Mucosa of descending colon (tissue), 3 donors: Measurements from ENCODE around the gene EFCAB12. TPM values are rescaled to one million over a fixed set of nuclear protein-coding genes. Genes with fewer than 3 reads are reported as not detected.

Source experiments
- ATAC-seq: fragments of 200-7000 bp; cut with Tn5 transposase; one replicate; pipeline ENCODE4 v1.9.1; 2020; ENCODE audit warnings: mild to moderate bottlenecking, moderate library complexity
- DNase-seq, 3 donors: peaks; one replicate each; pipeline ENCODE4 v3.0.0-alpha.2; 2020
- H3K36me3 ChIP-seq: fragments of 200-600 bp; one replicate; pipeline ENCODE4 v1.8.0; 2021; ENCODE audit warnings: low read depth, mild to moderate bottlenecking
- H3K4me1 ChIP-seq: fragments of 200-600 bp; one replicate; pipeline ENCODE4 v1.8.0; 2021; ENCODE audit warnings: low read depth, mild to moderate bottlenecking
- H3K4me3 ChIP-seq: fragments of 200-600 bp; one replicate; pipeline ENCODE4 v1.8.0; 2021; ENCODE audit warnings: mild to moderate bottlenecking
- H3K9me3 ChIP-seq: fragments of 200-600 bp; one replicate; pipeline ENCODE4 v1.8.0; 2021; ENCODE audit warnings: mild to moderate bottlenecking
- CTCF ChIP-seq: fragments of 200-600 bp; IDR thresholded peaks from one replicate; pipeline ENCODE4 v1.8.0; 2022; ENCODE audit warnings: antibody characterized with exemption, mild to moderate bottlenecking
- intact Hi-C, 2 donors: fragments of 100-400 bp; cut with DNase I in 1 of 2; cut with micrococcal nuclease in 1 of 2; formaldehyde crosslinking; loops; one replicate each; pipeline versions ENCODE4 v1.11.0 to v1.11.1; 2022; cut with DNase I, micrococcal nuclease
- total RNA-seq, 3 donors: library from RNA; stranded (reverse); fragmentation: NEBNext Ultra II Directional in 2 of 3; extraction: Animal tissue kit (Norgen Biotek cat#: 25700) in 2 of 3; gene quantifications; one replicate each; pipeline versions ENCODE4 v1.2.1 to v1.2.4, GENCODE V29; 2021 to 2023
- donor health status: DM: no; HTN: no; CAD: no; lungs with moderate emphysema.
- donor health status: DM: no; HTN: no; CAD: no.
- donor health status: DM: no; HTN: yes; CAD: no.

The EFCAB12 gene
- total RNA-seq, 3 donors from 2014 or later = 0.38 to 0.69 (median 0.58) TPM

- DNase-seq (no peak), ATAC-seq (no peak)
- peaks cover 9% of the 10 kb centered on the region for H3K4me1 ChIP-seq
- peaks cover 8% of the 10 kb centered on the region for H3K36me3 ChIP-seq
- intact Hi-C loops = no loop called here
- no peaks in the 10 kb centered on the region for H3K9me3 ChIP-seq
- TF ChIP-seq CTCF = no peak
- no peak overlapping the region for H3K4me3 ChIP-seq
Measured at GRCh38 chr3:129432671-129433070, 4.2 kb upstream of the EFCAB12 start.

- ATAC-seq (no peak), DNase-seq (no peak)
- Histone ChIP-seq H3K4me1 (peaks cover 5% of the 10 kb centered on the region), H3K9me3 (no peaks in the 10 kb centered on the region), H3K4me3 (no peak overlapping the region), H3K36me3 (peaks cover 8% of the 10 kb centered on the region)
- TF ChIP-seq CTCF = no peak
- intact Hi-C loops = no loop called here
Measured at GRCh38 chr3:129432036-129432435, 3.6 kb upstream of the EFCAB12 start.

GRCh38 chr3:129429602-129430001 lies 1.2 kb upstream of the EFCAB12 start:
- peaks cover 8% of the 10 kb centered on the region for H3K36me3 ChIP-seq
- no peak for ATAC-seq
- no peaks in the 10 kb centered on the region for H3K9me3 ChIP-seq
- intact Hi-C loops = no loop called here
- H3K4me3 ChIP-seq = no peak overlapping the region
- TF ChIP-seq CTCF = no peak
- H3K4me1 ChIP-seq = peaks cover 5% of the 10 kb centered on the region
- no peak for DNase-seq

DNA sequence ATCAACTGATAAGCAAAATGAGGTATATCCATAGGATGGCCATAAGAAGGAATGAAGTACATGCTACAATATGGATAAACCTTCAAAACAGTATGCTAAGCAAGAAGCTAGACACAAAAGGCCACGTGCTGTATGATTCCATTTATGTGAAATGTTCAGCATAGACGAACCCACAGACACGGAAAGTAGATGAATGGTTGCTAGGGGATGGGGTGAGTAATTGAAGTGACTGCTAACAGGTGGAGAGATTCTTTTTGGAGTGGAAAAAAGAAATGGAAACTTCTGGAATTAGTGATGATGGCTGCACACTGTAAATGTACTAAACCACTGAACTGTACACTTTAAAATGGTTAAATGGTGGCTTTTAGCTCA lies 630 bp upstream of the EFCAB12 start:
- no peaks in the 10 kb centered on the region for H3K9me3 ChIP-seq
- peaks cover 5% of the 10 kb centered on the region for H3K4me1 ChIP-seq
- no peak for TF ChIP-seq CTCF
- no peak for ATAC-seq
- no peak overlapping the region for H3K4me3 ChIP-seq
- DNase-seq = no peak
- H3K36me3 ChIP-seq = peaks cover 8% of the 10 kb centered on the region
- intact Hi-C loops = no loop called here

DNA sequence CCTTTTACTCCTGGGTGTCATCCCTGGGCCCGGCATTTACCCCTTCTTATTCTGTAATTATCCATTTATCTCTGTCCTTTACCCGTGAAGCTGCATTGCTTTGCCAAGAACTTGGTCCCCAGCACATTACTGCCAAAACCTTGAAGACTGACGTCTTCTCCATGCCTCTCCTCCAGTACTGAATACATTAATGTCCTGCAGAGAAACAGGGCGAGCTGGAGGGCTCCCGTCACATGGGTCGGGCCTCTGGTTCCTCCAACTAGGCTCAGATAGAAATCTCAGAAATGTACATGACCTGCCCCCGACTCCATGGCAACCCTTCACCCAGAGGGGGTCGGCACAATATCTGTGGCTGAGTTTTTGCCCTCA lies 445 bp downstream of the EFCAB12 start:
- H3K9me3 ChIP-seq = no peaks in the 10 kb centered on the region
- H3K4me3 ChIP-seq = no peak overlapping the region
- peaks cover 5% of the 10 kb centered on the region for H3K4me1 ChIP-seq
- DNase-seq = no peak
- intact Hi-C loops = no loop called here
- ATAC-seq = peak; percentile 7
- H3K36me3 ChIP-seq = peaks cover 8% of the 10 kb centered on the region
- no peak for TF ChIP-seq CTCF

DNA sequence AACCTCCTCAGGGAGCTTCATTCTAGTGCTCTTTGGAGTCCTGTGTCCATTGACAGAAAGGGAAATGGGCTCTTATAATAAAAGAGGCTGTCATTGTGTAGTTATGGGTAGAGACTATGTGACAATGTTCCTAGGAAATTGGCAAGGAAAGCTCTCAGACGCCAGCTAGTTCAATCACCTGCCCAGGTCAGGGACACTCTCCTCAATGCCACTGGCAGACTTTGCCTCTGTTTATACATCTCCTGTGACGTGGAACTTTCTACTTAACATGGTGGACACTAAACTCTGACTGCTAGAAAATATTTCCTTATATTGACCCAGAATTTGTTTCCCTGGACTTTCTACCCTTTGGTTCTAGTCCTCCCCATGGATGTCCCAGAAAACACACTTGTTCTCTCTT lies 2.8 kb downstream of the EFCAB12 start:
- Histone ChIP-seq H3K9me3 (no peaks in the 10 kb centered on the region), H3K36me3 (no peaks in the 10 kb centered on the region), H3K4me1 (peaks cover 5% of the 10 kb centered on the region), H3K4me3 (no peak overlapping the region)
- no peak for DNase-seq
- no peak for TF ChIP-seq CTCF
- no peak for ATAC-seq
- intact Hi-C loops = no loop called here
